ENCODE measurements around the gene DIAPH2.
"Not testable (repeated sequence)": the region's sequence is repeated elsewhere in the genome, so short reads cannot be mapped to it uniquely, and the experiment has no call there.

The DIAPH2 gene

GRCh38 chrX:96719161-96719875 is 34.7 kb downstream of the DIAPH2 start:
- no peak for DNase-seq

GRCh38 chrX:96721354-96721753 is 36.7 kb downstream of the DIAPH2 start:
- DNase-seq = no peak

GRCh38 chrX:96722781-96723180 is 38.1 kb downstream of the DIAPH2 start:
- no peak for DNase-seq

- DNase-seq = no peak
Observed at GRCh38 chrX:96729053-96729452, 44.4 kb downstream of the DIAPH2 start.

- no peak for DNase-seq
Observed at GRCh38 chrX:96729868-96730643, 45.4 kb downstream of the DIAPH2 start.

GRCh38 chrX:96731000-96731399 is 46.4 kb downstream of the DIAPH2 start:
- not testable (repeated sequence) for DNase-seq

- DNase-seq = no peak
Observed at GRCh38 chrX:96743367-96744073, 58.9 kb downstream of the DIAPH2 start.

- DNase-seq = no peak
Observed at GRCh38 chrX:96752781-96753180, 68.1 kb downstream of the DIAPH2 start.

- no peak for DNase-seq
Observed at GRCh38 chrX:96753230-96753629, 68.6 kb downstream of the DIAPH2 start.

GRCh38 chrX:96756491-96756890 is 71.8 kb downstream of the DIAPH2 start:
- DNase-seq = no peak

GRCh38 chrX:96761566-96761965 is 76.9 kb downstream of the DIAPH2 start:
- DNase-seq = no peak

GRCh38 chrX:96763608-96764007 is 79.0 kb downstream of the DIAPH2 start:
- DNase-seq = no peak

- DNase-seq = no peak
Observed at GRCh38 chrX:96764864-96765263, 80.2 kb downstream of the DIAPH2 start.

- no peak for DNase-seq
Observed at GRCh38 chrX:96770315-96770714, 85.7 kb downstream of the DIAPH2 start.

GRCh38 chrX:96771486-96771885 is 86.8 kb downstream of the DIAPH2 start:
- DNase-seq = no peak

GRCh38 chrX:96774116-96774515 is 89.5 kb downstream of the DIAPH2 start:
- no peak for DNase-seq

GRCh38 chrX:96776966-96777365 is 92.3 kb downstream of the DIAPH2 start:
- no peak for DNase-seq

GRCh38 chrX:96791559-96791958 is 106.9 kb downstream of the DIAPH2 start:
- no peak for DNase-seq

GRCh38 chrX:96792047-96792446 is 107.4 kb downstream of the DIAPH2 start:
- no peak for DNase-seq

GRCh38 chrX:96798982-96799381 is 114.3 kb downstream of the DIAPH2 start:
- DNase-seq = no peak

GRCh38 chrX:96807318-96807717 is 122.7 kb downstream of the DIAPH2 start:
- DNase-seq = no peak

- no peak for DNase-seq
Observed at GRCh38 chrX:96820935-96821334, 136.3 kb downstream of the DIAPH2 start.

- no peak for DNase-seq
Observed at GRCh38 chrX:96824166-96824565, 139.5 kb downstream of the DIAPH2 start.

- DNase-seq = no peak
Observed at GRCh38 chrX:96833333-96833732, 148.7 kb downstream of the DIAPH2 start.

Data from NCI-H187 treated with DMSO at 0.1 percent for 48 hours (cell line).